H9 (cell line): ENCODE results near the gene RNF111. TPM values are rescaled to one million over a fixed set of nuclear protein-coding genes. Genes with fewer than 3 reads are reported as not detected.

Experiments used
- DNase-seq: peaks from one replicate; pipeline ENCODE4 v3.0.0-alpha.2; 2017
- H2AFZ ChIP-seq: one replicate; pipeline ENCODE4 v1.6.1; 2013; ENCODE audit warnings: mild to moderate bottlenecking, low read length, control low read depth, moderate library complexity
- H2AK5ac ChIP-seq: 2 replicates; pipeline ENCODE4 v1.6.1; 2013; ENCODE audit warnings: low read length, control low read depth, mixed read lengths; ENCODE audit not compliant: insufficient read length
- H2BK120ac ChIP-seq: one replicate; pipeline ENCODE4 v1.6.1; 2013; ENCODE audit warnings: low read depth, mild to moderate bottlenecking, low read length, control low read depth, inconsistent platforms; ENCODE audit not compliant: poor library complexity, severe bottlenecking
- H2BK12ac ChIP-seq: 2 replicates; pipeline ENCODE4 v1.6.1; 2013; ENCODE audit warnings: low read length, control low read depth, mixed read lengths, low read depth; ENCODE audit not compliant: insufficient read length
- H2BK15ac ChIP-seq: 2 replicates; pipeline ENCODE4 v1.6.1; 2013; ENCODE audit warnings: low read depth, low read length, control low read depth
- H2BK20ac ChIP-seq: one replicate; pipeline ENCODE4 v1.6.1; 2013; ENCODE audit warnings: low read depth, mild to moderate bottlenecking, low read length, control low read depth, inconsistent platforms; ENCODE audit not compliant: poor library complexity, severe bottlenecking
- H2BK5ac ChIP-seq: 2 replicates; pipeline ENCODE4 v1.6.1; 2013; ENCODE audit warnings: low read length, control low read depth, mixed read lengths; ENCODE audit not compliant: insufficient read length
- H3K14ac ChIP-seq: 2 replicates; pipeline ENCODE4 v1.6.1; 2013; ENCODE audit warnings: low read length, control low read depth; ENCODE audit not compliant: insufficient read depth
- H3K18ac ChIP-seq: 2 replicates; pipeline ENCODE4 v1.6.1; 2013; ENCODE audit warnings: low read depth, mild to moderate bottlenecking, mixed read lengths, low read length, control low read depth; ENCODE audit not compliant: insufficient read length
- H3K23ac ChIP-seq: 2 replicates; pipeline ENCODE4 v1.6.1; 2013; ENCODE audit warnings: low read length, control low read depth, mixed read lengths, low read depth; ENCODE audit not compliant: insufficient read length
- H3K23me2 ChIP-seq: 2 replicates; pipeline ENCODE4 v1.6.1; 2013; ENCODE audit warnings: low read depth, mild to moderate bottlenecking, mixed read lengths, low read length, control low read depth; ENCODE audit not compliant: insufficient read length, poor library complexity, severe bottlenecking
- H3K27ac ChIP-seq: 2 replicates; pipeline ENCODE4 v1.5.1; 2013; ENCODE audit warnings: low read length, control low read depth, mixed read lengths, low read depth; ENCODE audit not compliant: insufficient read length
- H3K27me3 ChIP-seq: 2 replicates; pipeline ENCODE4 v1.6.1; 2013; ENCODE audit warnings: low read length, control low read depth, inconsistent platforms; ENCODE audit not compliant: insufficient read depth
- H3K4ac ChIP-seq: 2 replicates; pipeline ENCODE4 v1.6.1; 2013; ENCODE audit warnings: low read depth, mild to moderate bottlenecking, control low read depth, inconsistent platforms, low read length, moderate library complexity
- H3K4me1 ChIP-seq: 2 replicates; pipeline ENCODE4 v1.6.1; 2013; ENCODE audit warnings: low read length, control low read depth, inconsistent platforms; ENCODE audit not compliant: insufficient read depth
- H3K4me2 ChIP-seq: 2 replicates; pipeline ENCODE4 v1.6.1; 2013; ENCODE audit warnings: low read length, control low read depth, mixed read lengths; ENCODE audit not compliant: insufficient read length, insufficient read depth
- H3K56ac ChIP-seq: 2 replicates; pipeline ENCODE4 v1.6.1; 2013; ENCODE audit warnings: low read depth, mild to moderate bottlenecking, mixed read lengths, low read length, control low read depth; ENCODE audit not compliant: insufficient read length
- H3K79me1 ChIP-seq: 2 replicates; pipeline ENCODE4 v1.6.1; 2013; ENCODE audit warnings: low read depth, mild to moderate bottlenecking, moderate library complexity, low read length, control low read depth, inconsistent platforms; ENCODE audit not compliant: insufficient read depth, poor library complexity, severe bottlenecking
- H3K79me2 ChIP-seq: 2 replicates; pipeline ENCODE4 v1.6.1; 2013; ENCODE audit warnings: low read length, control low read depth, inconsistent platforms; ENCODE audit not compliant: insufficient read depth
- H3K9ac ChIP-seq: 2 replicates; pipeline ENCODE4 v1.6.1; 2013; ENCODE audit warnings: low read length, control low read depth, mixed read lengths; ENCODE audit not compliant: insufficient read length; ENCODE audit errors: extremely low read depth
- H3K9me3 ChIP-seq: one replicate; pipeline ENCODE4 v1.6.1; 2013; ENCODE audit warnings: low read depth, low read length, inconsistent platforms; ENCODE audit not compliant: control insufficient read depth
- H3T11ph ChIP-seq: one replicate; pipeline ENCODE4 v1.6.1; 2013; ENCODE audit warnings: mild to moderate bottlenecking, low read length, control low read depth, inconsistent platforms
- H4K20me1 ChIP-seq: one replicate; pipeline ENCODE4 v1.6.1; 2013; ENCODE audit not compliant: control insufficient read depth, insufficient read length, insufficient read depth
- H4K5ac ChIP-seq: 2 replicates; pipeline ENCODE4 v1.6.1; 2013; ENCODE audit warnings: low read depth, mild to moderate bottlenecking, mixed read lengths, low read length, control low read depth; ENCODE audit not compliant: insufficient read length
- H4K8ac ChIP-seq: replicated peaks from 2 replicates; pipeline ENCODE4 v1.6.1; 2013; ENCODE audit warnings: low read length, control low read depth, mixed read lengths, low read depth; ENCODE audit not compliant: insufficient read length
- H4K91ac ChIP-seq: 2 replicates; pipeline ENCODE4 v1.6.1; 2013; ENCODE audit warnings: low read depth, mild to moderate bottlenecking, moderate library complexity, mixed read lengths, low read length, control low read depth; ENCODE audit not compliant: insufficient read length
- H3K27ac Mint-ChIP-seq, 3 experiments: 2 replicates in 2 of 3; 3 replicates in 1 of 3; pipeline ENCODE4 v1.8.0; 2020 to 2021; ENCODE audit warnings: mixed read lengths in 3 of 3, mild to moderate bottlenecking in 1 of 3, moderate library complexity in 1 of 3
- H3K27me3 Mint-ChIP-seq: 2 replicates; pipeline ENCODE4 v1.8.0; 2021; ENCODE audit warnings: low read depth, mild to moderate bottlenecking, moderate library complexity, mixed read lengths
- H3K36me3 Mint-ChIP-seq, 3 experiments: 2 replicates in 2 of 3; 3 replicates in 1 of 3; pipeline ENCODE4 v1.8.0; 2020 to 2021; ENCODE audit warnings: low read depth in 3 of 3, mixed read lengths in 3 of 3; ENCODE audit not compliant: insufficient read depth in 1 of 3
- H3K4me1 Mint-ChIP-seq, 2 experiments: 2 replicates each; pipeline ENCODE4 v1.8.0; 2020; ENCODE audit warnings: mixed read lengths in 2 of 2
- H3K4me3 Mint-ChIP-seq, 2 experiments: 2 replicates in 1 of 2; 3 replicates in 1 of 2; pipeline ENCODE4 v1.8.0; 2020 to 2021; ENCODE audit warnings: mild to moderate bottlenecking in 2 of 2, mixed read lengths in 2 of 2, moderate library complexity in 1 of 2
- H3K9me3 Mint-ChIP-seq, 2 experiments: 2 replicates in 1 of 2; 3 replicates in 1 of 2; pipeline ENCODE4 v1.8.0; 2020; ENCODE audit warnings: mild to moderate bottlenecking in 2 of 2, mixed read lengths in 2 of 2, moderate library complexity in 1 of 2
- CTCF ChIP-seq: fragments of 200-600 bp; sonication (generic); conservative IDR thresholded peaks from 3 replicates; pipeline ENCODE4 v1.8.0; 2021; ENCODE audit warnings: antibody characterized with exemption, mild to moderate bottlenecking
- WGBS: extraction: QIAGEN DNeasy Blood & Tissue Kit; methylation state at CpG from one replicate; pipeline ENCODE4 v1.1.7; 2013; ENCODE audit warnings: missing lambda C conversion rate, low lambda C conversion rate, mixed read lengths; ENCODE audit not compliant: insufficient read length; ENCODE audit errors: extremely low coverage; 5-methylcytosine and 5-hydroxymethylcytosine counted together
- total RNA-seq: library from RNA; stranded (reverse); gene quantifications from 2 replicates; pipeline ENCODE4 v1.2.1, GENCODE V29; 2021

Gene RNF111
- total RNA-seq, 1 experiment from 2014 or later: 28.0 TPM

DNA sequence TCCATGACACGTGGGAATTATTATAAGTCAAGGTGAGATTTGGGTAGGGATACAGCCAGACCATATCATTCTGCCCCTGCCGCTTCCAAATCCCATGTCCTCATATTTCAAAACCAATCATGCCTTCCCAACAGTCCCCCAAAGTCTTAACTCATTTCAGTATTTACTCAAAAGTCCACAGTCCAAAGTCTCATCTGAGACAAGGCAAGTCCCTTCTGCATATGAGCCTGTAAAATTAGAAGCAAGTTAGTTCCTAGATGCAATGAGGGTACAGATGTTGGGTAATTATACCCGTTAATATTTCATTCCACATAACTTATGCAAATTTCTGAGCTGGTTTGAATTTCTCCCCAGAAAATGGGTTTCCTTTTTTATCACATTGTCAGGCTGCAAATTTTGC lies 47.7 kb downstream of the RNF111 start:
- Histone ChIP-seq H4K91ac (no peak overlapping the region), H3K4me1 (no peaks in the 10 kb centered on the region), H2AFZ (no peak overlapping the region), H3K18ac (no peak overlapping the region), H3T11ph (no peak overlapping the region), H3K79me2 (no peaks in the 10 kb centered on the region; the same call in 1 of the 2 replicates), H2BK15ac (no peak overlapping the region), H3K27me3 (no peaks in the 10 kb centered on the region), H4K5ac (no peak overlapping the region), H3K79me1 (peaks cover 9% of the 10 kb centered on the region), H2AK5ac (no peak overlapping the region), H3K56ac (no peak overlapping the region), H2BK12ac (no peak overlapping the region), H3K14ac (no peak overlapping the region), H3K9ac (no peak overlapping the region), H2BK5ac (no peak overlapping the region), H3K4ac (no peak overlapping the region), H4K20me1 (no peaks in the 10 kb centered on the region), H3K23ac (no peak overlapping the region), H3K27ac (no peak overlapping the region), H3K9me3 (no peaks in the 10 kb centered on the region), H2BK120ac (no peak overlapping the region), H4K8ac (no peak overlapping the region), H2BK20ac (no peak overlapping the region), H3K23me2 (no peaks in the 10 kb centered on the region), H3K4me2 (no peak overlapping the region)
- peaks cover 16 to 45% (median 45%) of the 10 kb centered on the region in 3 experiments; a peak in 6 of 7 replicates for H3K36me3 Mint-ChIP-seq
- H3K27me3 Mint-ChIP-seq: no peaks in the 10 kb centered on the region
- H3K4me1 Mint-ChIP-seq: no peaks in the 10 kb centered on the region
- no peak for DNase-seq
- WGBS: no CpG with 5 or more reads among the region's 3 CpGs
- H3K9me3 Mint-ChIP-seq: peaks cover 2 to 3% of the 10 kb centered on the region in 2 experiments; a peak in 2 of 5 replicates
- no peak overlapping the region for H3K4me3 Mint-ChIP-seq
- no peak for TF ChIP-seq CTCF
- no peak overlapping the region for H3K27ac Mint-ChIP-seq
